Measurements from ENCODE around the gene TEX22. TPM values are rescaled to one million over a fixed set of nuclear protein-coding genes. Genes with fewer than 3 reads are reported as not detected.

The TEX22 gene
- total and polyA plus RNA-seq, 11 donors = 0.06 to 1.8 (median 0.60) TPM; not detected in 3

- peak overlapping the region in 10 of 12 donors; percentile 30 to 69 (median 60) for H3K4me3 ChIP-seq
- 86 to 88% (median 87%) methylated on average over 25 of the region's 25 CpGs for WGBS, 4 donors
- intact Hi-C loops (cut with DNase I) = loop anchor here in 2 of 10 donors (2.0 to 10.0 kb wide), 2 partner anchors 17 to 69 kb away; partner anchors contain the start of genes CRIP1 (in 1 of the 2) and TEX22 (in 1 of the 2)
- H3K27me3 ChIP-seq = peaks cover 0 to 25% (median 0%) of the 10 kb centered on the region in 9 donors
- no peak for TF ChIP-seq POLR2A (IDR thresholded peaks at IDR 0.05)
- TF ChIP-seq, protein P1, sequence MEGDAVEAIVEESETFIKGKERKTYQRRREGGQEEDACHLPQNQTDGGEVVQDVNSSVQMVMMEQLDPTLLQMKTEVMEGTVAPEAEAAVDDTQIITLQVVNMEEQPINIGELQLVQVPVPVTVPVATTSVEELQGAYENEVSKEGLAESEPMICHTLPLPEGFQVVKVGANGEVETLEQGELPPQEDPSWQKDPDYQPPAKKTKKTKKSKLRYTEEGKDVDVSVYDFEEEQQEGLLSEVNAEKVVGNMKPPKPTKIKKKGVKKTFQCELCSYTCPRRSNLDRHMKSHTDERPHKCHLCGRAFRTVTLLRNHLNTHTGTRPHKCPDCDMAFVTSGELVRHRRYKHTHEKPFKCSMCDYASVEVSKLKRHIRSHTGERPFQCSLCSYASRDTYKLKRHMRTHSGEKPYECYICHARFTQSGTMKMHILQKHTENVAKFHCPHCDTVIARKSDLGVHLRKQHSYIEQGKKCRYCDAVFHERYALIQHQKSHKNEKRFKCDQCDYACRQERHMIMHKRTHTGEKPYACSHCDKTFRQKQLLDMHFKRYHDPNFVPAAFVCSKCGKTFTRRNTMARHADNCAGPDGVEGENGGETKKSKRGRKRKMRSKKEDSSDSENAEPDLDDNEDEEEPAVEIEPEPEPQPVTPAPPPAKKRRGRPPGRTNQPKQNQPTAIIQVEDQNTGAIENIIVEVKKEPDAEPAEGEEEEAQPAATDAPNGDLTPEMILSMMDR (IDR thresholded peaks at IDR 0.05) = no peak
- peak overlapping the region in 11 of 12 donors; percentile 66 to 87 (median 80) for H3K27ac ChIP-seq
- DNase-seq (peak in 1 of 5 donors; percentile 23), ATAC-seq (no peak)
- H3K9me3 ChIP-seq = no peaks in the 10 kb centered on the region
- H3K36me3 ChIP-seq = no peaks in the 10 kb centered on the region
- peaks cover 0 to 50% (median 27%) of the 10 kb centered on the region in 12 donors for H3K4me1 ChIP-seq
Observed at GRCh38 chr14:105415481-105416428, 17.4 kb downstream of the TEX22 start.

DNA sequence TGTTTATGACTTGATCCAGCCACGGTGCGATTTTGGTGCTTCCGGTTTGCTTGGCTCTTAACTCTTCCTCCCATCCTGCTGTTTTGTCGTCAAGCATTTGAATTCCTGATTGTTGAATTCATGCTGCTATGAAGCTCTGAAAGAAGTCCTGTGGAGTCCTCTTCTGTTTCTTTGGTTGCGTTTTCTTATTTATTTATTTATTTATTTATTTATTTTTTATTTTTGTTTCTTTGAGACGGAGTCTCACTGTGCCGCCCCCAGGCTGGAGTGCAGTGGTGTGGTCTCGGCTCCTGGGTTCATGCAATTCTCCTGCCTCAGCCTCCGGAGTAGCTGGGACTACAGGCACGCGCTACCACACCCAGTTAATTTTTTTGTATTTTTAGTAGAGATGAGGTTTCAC, 18.3 kb downstream of the TEX22 start:
- Histone ChIP-seq H3K27me3 (peaks cover 0 to 18% (median 0%) of the 10 kb centered on the region in 9 donors), H3K36me3 (no peaks in the 10 kb centered on the region), H3K4me3 (no peak overlapping the region), H3K9me3 (no peaks in the 10 kb centered on the region), H3K27ac (no peak overlapping the region), H3K4me1 (peaks cover 2 to 50% (median 29%) of the 10 kb centered on the region in 12 donors)
- DNase-seq (no peak), ATAC-seq (no peak)
- TF ChIP-seq, protein P1 (IDR thresholded peaks at IDR 0.05) = no peak
- TF ChIP-seq POLR2A (IDR thresholded peaks at IDR 0.05) = no peak
- intact Hi-C loops (cut with DNase I) = loop anchor here in 1 of 10 donors (10.0 kb wide), 1 partner anchor 68 kb away; the partner anchor contains the start of gene CRIP1
- 95 to 97% (median 96%) methylated on average over 11 of the region's 11 CpGs for WGBS, 4 donors

DNA sequence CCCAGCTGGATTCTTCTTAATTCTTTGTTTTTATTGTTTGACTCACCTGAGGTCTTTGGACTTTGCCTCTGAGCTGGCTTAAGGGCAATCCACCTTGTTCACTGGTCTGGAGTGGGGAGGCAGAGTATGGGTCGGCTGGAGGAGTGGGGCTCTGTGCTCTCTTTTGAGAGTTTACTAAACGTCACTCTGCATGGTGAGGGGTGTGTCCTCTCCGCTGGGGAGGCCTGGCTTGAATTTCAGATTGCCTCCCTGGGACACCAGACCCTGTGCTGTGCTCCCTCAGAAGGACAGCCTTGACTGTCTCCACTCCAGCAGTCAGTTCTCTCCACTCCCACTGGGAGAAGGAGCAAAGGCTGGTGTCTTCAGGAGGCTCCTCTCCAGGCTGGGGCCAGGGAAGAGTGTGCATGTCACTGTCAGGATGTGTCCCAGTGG, 19.4 kb downstream of the TEX22 start:
- DNase-seq = peak in 1 of 5 donors; percentile 19
- Histone ChIP-seq H3K36me3 (no peaks in the 10 kb centered on the region), H3K27me3 (peaks cover 0 to 9% (median 0%) of the 10 kb centered on the region in 9 donors), H3K4me3 (no peak overlapping the region), H3K9me3 (no peaks in the 10 kb centered on the region), H3K27ac (no peak overlapping the region), H3K4me1 (peaks cover 2 to 54% (median 37%) of the 10 kb centered on the region in 12 donors)
- intact Hi-C loops (cut with DNase I) = loop anchor here in 1 of 10 donors (10.0 kb wide), 1 partner anchor 67 kb away; the partner anchor contains the start of gene CRIP1
- TF ChIP-seq, protein P1 (IDR thresholded peaks at IDR 0.05) = no peak
- TF ChIP-seq POLR2A (IDR thresholded peaks at IDR 0.05) = no peak
- WGBS, 4 donors = 92 to 96% (median 94%) methylated on average over 2 to 3 of the region's 3 CpGs
- no peak for ATAC-seq
